Endothelial cell of umbilical vein (primary cell): ENCODE results near the gene TICAM1.

Source experiments
- CTCF ChIP-seq, 2 donors: IDR thresholded peaks; 1 replicate in 1 of 2; 2 replicates in 1 of 2; pipeline ENCODE4 v1.5.1; 2011; ENCODE audit warnings: low read length in 2 of 2, mild to moderate bottlenecking in 2 of 2, moderate library complexity in 2 of 2, control low read depth in 1 of 2, inconsistent platforms in 1 of 2, low read depth in 1 of 2; ENCODE audit not compliant: insufficient read depth in 1 of 2; ENCODE audit errors: extremely low read depth in 1 of 2
- POLR2A ChIP-seq: IDR thresholded peaks from 2 replicates; pipeline ENCODE4 v1.6.1; 2012; ENCODE audit warnings: low read depth, mild to moderate bottlenecking, control low read depth, low read length

DNA sequence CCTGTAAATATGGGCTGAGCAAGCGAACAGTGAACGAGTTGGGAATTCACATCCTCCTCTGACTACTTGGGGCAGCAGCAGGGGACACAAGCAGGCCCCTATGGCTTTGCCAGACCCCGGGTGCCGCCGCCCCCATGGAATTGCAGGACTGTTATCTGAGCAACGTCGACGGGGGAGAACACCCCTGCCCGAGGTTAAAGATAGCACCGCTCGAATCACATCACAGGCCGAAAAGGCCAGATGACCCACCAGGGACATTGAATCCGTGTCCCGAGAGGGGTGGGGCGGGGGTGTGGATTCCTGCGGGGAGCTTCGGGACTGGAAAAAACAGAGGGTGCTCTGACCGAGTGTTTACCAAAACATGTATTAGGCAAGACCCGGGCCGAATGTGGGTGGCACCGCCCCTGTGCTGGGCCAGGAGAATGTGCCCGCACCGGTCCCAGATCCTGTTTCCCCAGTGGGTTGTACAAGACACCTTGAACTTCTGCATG is 30.9 kb downstream of the TICAM1 start:
- TF ChIP-seq POLR2A (no peak), CTCF (IDR thresholded peaks at IDR 0.05; ENCODE audit: extremely low read depth in 1 of 2, insufficient read depth in 1 of 2, low read depth in 1 of 2, low read length in 2 of 2) (no peak)
